SKM-1 treated with dmso at 0.1 percent for 144 hours (cell line): ENCODE measurements around the gene ATE1.
"Not testable (repeated sequence)": the region's sequence is repeated elsewhere in the genome, so short reads cannot be mapped to it uniquely, and the experiment has no call there.

ENCODE experiments used
- DNase-seq: peaks from one replicate; lab custom pipeline; 2025; ENCODE audit not compliant: unreplicated experiment; lab: John Stamatoyannopoulos, UW

ATE1 gene

GRCh38 chr10:121833387-121833786, 94.4 kb downstream of the ATE1 start:
- no peak for DNase-seq

DNA sequence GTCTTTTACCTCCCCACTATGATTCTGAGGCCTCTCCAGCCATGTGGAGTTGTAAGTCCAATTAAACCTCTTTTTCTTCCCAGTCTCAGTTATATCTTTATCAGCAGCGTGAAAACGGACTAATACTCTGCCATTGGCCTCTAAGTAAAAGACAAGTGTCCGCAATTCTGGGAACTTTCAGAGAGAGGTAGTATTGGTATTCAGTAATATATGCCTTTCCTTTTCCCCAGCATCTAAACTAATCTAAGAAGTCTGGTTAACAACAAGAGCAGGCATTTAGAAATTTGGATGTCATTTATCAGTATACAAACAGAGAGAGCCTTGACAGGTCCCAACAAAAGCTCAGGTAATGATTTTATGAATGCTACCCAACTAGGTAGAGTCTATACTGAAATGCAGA, 95.2 kb downstream of the ATE1 start:
- no peak for DNase-seq

- DNase-seq = no peak
Measured at GRCh38 chr10:121831777-121832176, 96.1 kb downstream of the ATE1 start.

DNA sequence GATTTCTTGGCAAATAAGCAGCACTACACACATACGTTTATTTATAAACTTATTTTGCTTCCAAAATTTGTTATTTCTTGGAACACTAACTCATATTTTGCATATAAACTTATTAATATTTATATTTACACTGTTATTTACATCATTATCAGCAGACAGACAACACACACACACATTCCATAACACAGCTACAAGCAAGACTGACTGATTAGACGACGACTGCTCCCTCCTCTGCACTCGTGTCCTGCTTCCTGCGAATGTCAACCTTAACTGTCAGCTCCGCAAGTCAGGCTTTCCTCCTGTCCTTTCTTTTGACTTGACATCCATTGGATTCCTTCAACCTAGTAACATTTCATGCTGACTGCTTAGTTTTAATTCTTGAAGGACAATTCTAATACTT, 96.6 kb downstream of the ATE1 start:
- DNase-seq = no peak

- DNase-seq = no peak
Measured at GRCh38 chr10:121830101-121830500, 97.7 kb downstream of the ATE1 start.

DNA sequence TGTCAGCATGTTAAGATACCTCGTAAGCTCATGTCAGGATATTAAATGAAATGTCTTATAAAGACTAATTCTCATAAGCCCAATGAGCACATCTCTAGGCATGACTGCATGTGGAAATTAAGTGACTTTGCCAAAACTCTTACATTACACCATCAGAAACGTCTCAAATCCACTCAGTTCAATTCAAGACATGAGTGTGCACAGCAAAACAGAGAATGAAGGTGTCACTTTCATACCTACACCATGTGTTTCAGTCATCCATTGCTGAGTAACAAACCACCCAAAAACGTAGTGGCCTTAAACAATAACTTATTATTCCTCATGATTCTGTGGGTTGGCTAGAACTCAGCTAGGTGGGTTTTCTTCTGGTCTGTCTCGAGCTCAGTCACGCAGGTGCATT, 99.8 kb downstream of the ATE1 start:
- no peak for DNase-seq

- DNase-seq = not testable (repeated sequence)
Measured at GRCh38 chr10:121826773-121827172, 101.1 kb downstream of the ATE1 start.

GRCh38 chr10:121823993-121824463, 103.8 kb downstream of the ATE1 start:
- peak; percentile 52 for DNase-seq

- DNase-seq = no peak
Measured at GRCh38 chr10:121822724-121823123, 105.1 kb downstream of the ATE1 start.

- DNase-seq = no peak
Measured at GRCh38 chr10:121822180-121822579, 105.7 kb downstream of the ATE1 start.

GRCh38 chr10:121819049-121819448, 108.8 kb downstream of the ATE1 start:
- DNase-seq = no peak

- no peak for DNase-seq
Measured at GRCh38 chr10:121818599-121818998, 109.2 kb downstream of the ATE1 start.

DNA sequence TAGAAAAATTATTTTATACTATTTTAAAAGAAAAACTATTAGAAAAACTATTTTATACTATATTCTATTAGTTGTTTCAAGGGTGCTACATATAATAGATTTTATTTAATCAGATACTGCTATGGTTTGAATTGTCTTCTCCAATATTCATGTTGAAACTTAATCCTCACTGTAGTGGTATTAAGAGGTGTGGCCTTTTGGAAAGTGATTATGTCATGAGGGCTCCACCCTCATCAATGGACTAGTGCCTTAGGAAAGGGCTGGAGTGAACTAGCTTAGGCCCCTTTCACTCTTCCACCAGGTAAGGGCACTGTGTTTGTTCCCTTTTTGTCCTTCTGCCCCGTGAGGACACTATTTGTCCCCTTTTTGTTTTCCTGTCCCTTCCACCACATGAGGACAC, 111.6 kb downstream of the ATE1 start:
- DNase-seq = no peak

GRCh38 chr10:121813857-121814256, 114.0 kb downstream of the ATE1 start:
- no peak for DNase-seq

DNA sequence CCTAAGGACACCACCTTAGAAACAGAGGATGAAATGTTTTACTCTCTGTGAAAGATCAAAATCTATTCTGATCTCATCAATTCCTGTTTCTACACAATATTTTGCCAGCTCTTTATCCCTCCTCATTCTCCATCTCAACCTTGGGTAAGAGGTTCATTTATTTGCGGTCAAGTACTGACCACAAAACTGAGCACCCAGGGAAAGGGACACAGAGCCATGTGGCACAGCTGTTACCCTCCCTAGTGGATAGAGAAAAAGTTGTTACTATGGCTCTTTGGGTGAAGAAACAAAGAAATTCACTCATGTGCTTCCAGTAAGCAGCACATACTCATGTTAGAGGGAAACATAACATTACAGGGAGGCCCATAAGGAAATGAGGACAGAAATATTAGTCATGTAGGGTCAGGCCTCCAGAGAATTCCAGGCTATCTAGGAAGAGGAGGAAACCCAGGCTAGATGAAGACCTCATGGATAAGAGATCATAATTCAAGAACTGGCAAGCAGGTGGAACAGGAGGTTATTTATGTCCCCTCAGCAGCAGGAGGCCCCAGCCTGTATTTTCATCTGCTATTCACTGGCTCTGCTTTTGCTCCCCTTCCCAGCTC, 114.5 kb downstream of the ATE1 start:
- no peak for DNase-seq

- no peak for DNase-seq
Measured at GRCh38 chr10:121812031-121812430, 115.8 kb downstream of the ATE1 start.

GRCh38 chr10:121811386-121811785, 116.4 kb downstream of the ATE1 start:
- DNase-seq = no peak

DNA sequence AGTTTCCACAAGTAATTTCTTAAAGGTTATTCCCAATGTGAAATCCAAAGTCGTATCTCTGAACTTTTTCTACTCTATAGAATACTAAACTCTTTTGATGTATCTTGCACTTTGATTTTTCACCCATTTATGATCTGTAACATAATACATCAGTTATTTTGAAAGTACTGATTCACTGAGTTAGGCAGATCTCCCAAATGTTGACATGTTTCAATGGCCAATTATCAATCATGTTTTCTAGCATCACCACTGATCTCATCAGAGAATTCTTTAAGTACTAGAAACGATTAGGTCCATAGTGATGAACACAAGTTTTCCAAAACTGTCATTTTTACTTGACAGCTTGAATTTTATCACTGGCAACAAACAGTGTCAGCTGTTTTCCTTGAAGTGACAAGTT, 119.0 kb downstream of the ATE1 start:
- no peak for DNase-seq

- no peak for DNase-seq
Measured at GRCh38 chr10:121804460-121804859, 123.4 kb downstream of the ATE1 start.

DNA sequence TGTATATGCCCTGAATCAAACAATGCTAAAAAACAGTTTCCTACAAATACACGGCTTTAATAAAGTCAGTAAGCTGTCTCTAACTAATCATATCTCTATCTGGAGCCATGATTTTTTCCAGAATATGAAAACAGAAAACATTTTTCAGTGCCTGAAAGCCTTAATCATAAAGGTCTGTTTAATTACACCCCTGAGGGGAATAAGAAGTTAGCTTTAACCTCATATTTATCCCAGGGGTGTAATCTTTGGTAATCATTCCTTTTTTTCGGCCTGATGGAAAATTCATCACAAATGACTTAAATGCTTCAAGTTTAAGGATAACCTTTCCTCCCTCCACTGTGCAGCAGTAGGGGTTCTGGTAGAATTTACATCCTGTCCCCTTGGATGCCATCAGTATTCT, 124.2 kb downstream of the ATE1 start:
- no peak for DNase-seq

DNA sequence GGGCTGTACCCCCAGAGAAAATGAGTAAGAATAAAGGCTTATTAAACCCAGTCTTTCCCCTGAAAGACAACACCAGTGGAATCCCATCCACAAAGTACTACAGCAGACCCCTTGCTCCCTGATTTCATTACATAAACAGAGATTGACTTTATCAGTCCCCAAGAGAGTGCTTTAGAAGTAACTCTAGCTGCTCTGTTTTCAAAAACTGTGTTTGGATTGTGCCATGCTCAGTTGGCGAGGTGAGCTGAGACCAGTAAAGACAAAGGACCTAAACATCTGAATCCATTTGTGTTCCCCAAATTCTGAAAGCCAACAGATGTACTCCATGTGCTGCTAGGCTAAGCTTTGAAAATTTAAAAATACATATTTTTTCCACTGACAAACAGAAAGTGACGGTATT, 127.0 kb downstream of the ATE1 start:
- no peak for DNase-seq

GRCh38 chr10:121800146-121800545, 127.7 kb downstream of the ATE1 start:
- no peak for DNase-seq

DNA sequence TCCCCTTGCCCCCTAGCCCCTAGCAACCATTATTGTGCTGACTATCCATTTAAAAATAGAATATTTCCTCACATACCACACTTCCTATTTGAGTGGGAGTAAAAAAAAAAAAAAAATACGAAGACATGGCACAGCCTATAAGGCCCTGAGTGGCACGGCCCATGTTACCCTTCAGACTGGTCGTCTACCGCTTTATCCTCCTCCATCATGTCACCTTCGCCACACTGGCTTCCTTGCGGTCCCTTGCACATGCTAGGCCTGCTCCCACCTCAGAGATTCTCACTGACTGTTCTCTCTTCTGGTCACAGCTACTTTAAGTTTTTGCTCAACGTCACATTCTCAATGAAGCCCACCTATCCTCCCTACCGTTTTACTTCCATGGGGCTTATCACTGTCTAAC, 130.3 kb downstream of the ATE1 start:
- DNase-seq = no peak
